ENCODE data around the gene FOXP1.

FOXP1 gene

GRCh38 chr3:71162221-71162620 lies 421.3 kb downstream of the FOXP1 start:
- ChIA-PET POLR2A (no interaction called here), CTCF (interaction anchor here (1.5 kb wide), 1 partner anchor 12 kb away, joined by 3 read pairs; no protein-coding TSS in a partner anchor)
- no peak for DNase-seq (ENCODE audit: extremely low spot score)
- TF ChIP-seq CTCF (IDR thresholded peaks at IDR 0.05; ENCODE audit: control extremely low read depth, extremely low read depth, low read depth, missing control alignments): no peak

- ChIA-PET POLR2A (no interaction called here), CTCF (interaction anchor here (1.0 kb wide), 1 partner anchor 9 kb away, joined by 3 read pairs; no protein-coding TSS in a partner anchor)
- DNase-seq (ENCODE audit: extremely low spot score): no peak
Measured at GRCh38 chr3:71160785-71161546, 422.6 kb downstream of the FOXP1 start.

GRCh38 chr3:71156062-71156665 lies 427.4 kb downstream of the FOXP1 start:
- ChIA-PET CTCF (no interaction called here), POLR2A (no interaction called here)
- no peak for TF ChIP-seq CTCF (IDR thresholded peaks at IDR 0.05; ENCODE audit: control extremely low read depth, extremely low read depth, low read depth, missing control alignments)
- no peak for DNase-seq (ENCODE audit: extremely low spot score)

More at GRCh38 chr3:71160785-71161546, 422.6 kb downstream of the FOXP1 start:
- no peak for TF ChIP-seq CTCF (IDR thresholded peaks at IDR 0.05; ENCODE audit: control extremely low read depth, extremely low read depth, low read depth, missing control alignments)

GRCh38 chr3:71154846-71155245 lies 428.7 kb downstream of the FOXP1 start:
- no peak for TF ChIP-seq CTCF (IDR thresholded peaks at IDR 0.05; ENCODE audit: control extremely low read depth, extremely low read depth, low read depth, missing control alignments)
- no peak for DNase-seq (ENCODE audit: extremely low spot score)
- ChIA-PET POLR2A (no interaction called here), CTCF (no interaction called here)

GRCh38 chr3:71153713-71154112 lies 429.8 kb downstream of the FOXP1 start:
- POLR2A ChIA-PET: interaction anchor here (0.6 kb wide), 1 partner anchor 343 kb away, joined by 3 read pairs; no protein-coding TSS in a partner anchor
- DNase-seq (ENCODE audit: extremely low spot score): no peak
- TF ChIP-seq CTCF (IDR thresholded peaks at IDR 0.05; ENCODE audit: control extremely low read depth, extremely low read depth, low read depth, missing control alignments): no peak
- CTCF ChIA-PET: interaction anchor here (1.0 to 1.2 kb wide), 2 partner anchors 15 to 64 kb away, joined by 3 read pairs; no protein-coding TSS in a partner anchor

GRCh38 chr3:71152892-71153265 lies 430.6 kb downstream of the FOXP1 start:
- POLR2A ChIA-PET: no interaction called here
- no peak for TF ChIP-seq CTCF (IDR thresholded peaks at IDR 0.05; ENCODE audit: control extremely low read depth, extremely low read depth, low read depth, missing control alignments)
- CTCF ChIA-PET: interaction anchor here (1.0 to 1.7 kb wide), 3 partner anchors 10 to 65 kb away, joined by 3 to 5 read pairs (median 3); no protein-coding TSS in a partner anchor
- no peak for DNase-seq (ENCODE audit: extremely low spot score)

Data from GM10248 (cell line).